Hepatocyte (in vitro differentiated cells): ENCODE measurements around the gene MTRF1. TPM values are rescaled to one million over a fixed set of nuclear protein-coding genes. Genes with fewer than 3 reads are reported as not detected.

Source experiments
- DNase-seq: peaks from one replicate; pipeline ENCODE4 v3.0.0-alpha.2; 2016; ENCODE audit warnings: low spot score
- H2AFZ ChIP-seq: fragments of 200-600 bp; sonication (generic); 2 replicates; pipeline ENCODE4 v1.6.0; 2016; ENCODE audit warnings: antibody characterized with exemption, mild to moderate bottlenecking
- H3K27ac ChIP-seq: fragments of 200-600 bp; sonication (generic); 2 replicates; pipeline ENCODE4 v1.5.1; 2016; ENCODE audit warnings: mild to moderate bottlenecking
- H3K27me3 ChIP-seq: fragments of 200-600 bp; sonication (generic); 2 replicates; pipeline ENCODE4 v1.6.1; 2016
- H3K36me3 ChIP-seq: fragments of 200-600 bp; sonication (generic); replicated peaks from 2 replicates; pipeline ENCODE4 v1.5.1; 2016; ENCODE audit warnings: low read depth; ENCODE audit not compliant: insufficient read depth
- H3K4me1 ChIP-seq: fragments of 200-600 bp; sonication (generic); 2 replicates; pipeline ENCODE4 v1.5.1; 2016; ENCODE audit warnings: mild to moderate bottlenecking, moderate library complexity; ENCODE audit not compliant: insufficient read depth
- H3K4me2 ChIP-seq: fragments of 200-600 bp; sonication (generic); 2 replicates; pipeline ENCODE4 v1.6.0; 2016
- H3K4me3 ChIP-seq: fragments of 200-600 bp; sonication (generic); 2 replicates; pipeline ENCODE4 v1.5.1; 2016; ENCODE audit warnings: mild to moderate bottlenecking
- H3K79me2 ChIP-seq: fragments of 200-600 bp; sonication (generic); 2 replicates; pipeline ENCODE4 v1.6.0; 2017; ENCODE audit warnings: mild to moderate bottlenecking
- H3K9me2 ChIP-seq: fragments of 200-600 bp; sonication (generic); replicated peaks from 2 replicates; pipeline ENCODE4 v1.6.0; 2017; ENCODE audit warnings: mild to moderate bottlenecking; ENCODE audit not compliant: insufficient read depth
- H3K9me3 ChIP-seq: fragments of 200-600 bp; sonication (generic); 2 replicates; pipeline ENCODE4 v1.5.1; 2016; ENCODE audit warnings: low read depth, mild to moderate bottlenecking
- H4K20me1 ChIP-seq: fragments of 200-600 bp; sonication (generic); 2 replicates; pipeline ENCODE4 v1.6.0; 2016; ENCODE audit warnings: mild to moderate bottlenecking; ENCODE audit not compliant: insufficient read depth, poor library complexity, severe bottlenecking
- CTCF ChIP-seq: fragments of 200-600 bp; sonication (generic); IDR thresholded peaks from 2 replicates; pipeline ENCODE4 v1.5.1; 2016; ENCODE audit warnings: antibody characterized with exemption, mild to moderate bottlenecking; ENCODE audit not compliant: poor library complexity
- EZH2 ChIP-seq: fragments of 200-600 bp; sonication (generic); IDR thresholded peaks from 2 replicates; pipeline ENCODE4 v1.6.1; 2016; ENCODE audit warnings: antibody characterized with exemption, mild to moderate bottlenecking, borderline replicate concordance
- EZH2phosphoT487 ChIP-seq: fragments of 200-600 bp; sonication (generic); IDR thresholded peaks from one replicate; pipeline ENCODE4 v1.6.1; 2018; ENCODE audit warnings: antibody characterized with exemption, mild to moderate bottlenecking, low read depth, moderate library complexity; ENCODE audit not compliant: unreplicated experiment, severe bottlenecking
- WGBS: methylation state at CpG from one replicate; pipeline ENCODE4 v1.1.6; 2016; ENCODE audit warnings: low lambda C conversion rate; ENCODE audit errors: missing lambda C conversion rate; 5-methylcytosine and 5-hydroxymethylcytosine counted together
- polyA plus RNA-seq: library from polyadenylated mRNA; unstranded; fragments of >200 nt; fragmentation: Nextera tagmentation; extraction: Ambion mirVana; gene quantifications from 2 replicates; pipeline ENCODE4 v1.2.1, GENCODE V29; 2016
- total RNA-seq: library from RNA; depleted of rRNA; stranded (reverse); fragments of >200 nt; gene quantifications from 2 replicates; pipeline ENCODE4 v1.2.3, GENCODE V29; 2014

Gene MTRF1
- total and polyA plus RNA-seq, 2 experiments from 2014 or later = 10.4 to 18.5 TPM

- no peaks in the 10 kb centered on the region for H3K9me3 ChIP-seq
- H3K27me3 ChIP-seq = no peaks in the 10 kb centered on the region
- no peaks in the 10 kb centered on the region for H3K4me1 ChIP-seq
- no peaks in the 10 kb centered on the region for H3K9me2 ChIP-seq
- H3K27ac ChIP-seq = no peak overlapping the region
- no peaks in the 10 kb centered on the region for H3K79me2 ChIP-seq
- WGBS = 82% methylated on average over 2 of the region's 2 CpGs
- H4K20me1 ChIP-seq = no peaks in the 10 kb centered on the region
- TF ChIP-seq EZH2phosphoT487 (no peak), EZH2 (no peak), CTCF (no peak)
- no peaks in the 10 kb centered on the region for H3K36me3 ChIP-seq
- DNase-seq = no peak
- no peak overlapping the region for H3K4me3 ChIP-seq
- no peak overlapping the region for H2AFZ ChIP-seq
- H3K4me2 ChIP-seq = no peak overlapping the region
Measured at GRCh38 chr13:41231025-41231677, 32.2 kb downstream of the MTRF1 start.

- Histone ChIP-seq H2AFZ (no peak overlapping the region), H3K4me3 (no peak overlapping the region), H3K79me2 (no peaks in the 10 kb centered on the region), H3K9me3 (no peaks in the 10 kb centered on the region), H3K27me3 (no peaks in the 10 kb centered on the region), H3K9me2 (no peaks in the 10 kb centered on the region), H3K36me3 (no peaks in the 10 kb centered on the region), H3K27ac (no peak overlapping the region), H3K4me1 (no peaks in the 10 kb centered on the region), H3K4me2 (no peak overlapping the region), H4K20me1 (no peaks in the 10 kb centered on the region)
- TF ChIP-seq CTCF (no peak), EZH2phosphoT487 (no peak), EZH2 (no peak)
- no peak for DNase-seq
Measured at GRCh38 chr13:41229356-41229755, 34.0 kb downstream of the MTRF1 start.

- Histone ChIP-seq H2AFZ (no peak overlapping the region), H3K4me1 (no peaks in the 10 kb centered on the region), H3K36me3 (no peaks in the 10 kb centered on the region), H3K79me2 (no peaks in the 10 kb centered on the region), H3K4me3 (no peak overlapping the region), H3K9me2 (no peaks in the 10 kb centered on the region), H3K9me3 (no peaks in the 10 kb centered on the region), H3K27ac (no peak overlapping the region), H3K4me2 (no peak overlapping the region), H4K20me1 (no peaks in the 10 kb centered on the region), H3K27me3 (no peaks in the 10 kb centered on the region)
- WGBS = 88% methylated on average over 7 of the region's 7 CpGs
- no peak for TF ChIP-seq CTCF
- no peak for DNase-seq
Measured at GRCh38 chr13:41224113-41225110, 39.0 kb downstream of the MTRF1 start.
